ENCODE data around the gene PUM1. TPM values are rescaled to one million over a fixed set of nuclear protein-coding genes. Genes with fewer than 3 reads are reported as not detected.

The PUM1 gene
- total and polyA plus RNA-seq, 2 of the 4 experiments (the other 2 are of a cell fraction): 75.4 to 137 TPM

DNA sequence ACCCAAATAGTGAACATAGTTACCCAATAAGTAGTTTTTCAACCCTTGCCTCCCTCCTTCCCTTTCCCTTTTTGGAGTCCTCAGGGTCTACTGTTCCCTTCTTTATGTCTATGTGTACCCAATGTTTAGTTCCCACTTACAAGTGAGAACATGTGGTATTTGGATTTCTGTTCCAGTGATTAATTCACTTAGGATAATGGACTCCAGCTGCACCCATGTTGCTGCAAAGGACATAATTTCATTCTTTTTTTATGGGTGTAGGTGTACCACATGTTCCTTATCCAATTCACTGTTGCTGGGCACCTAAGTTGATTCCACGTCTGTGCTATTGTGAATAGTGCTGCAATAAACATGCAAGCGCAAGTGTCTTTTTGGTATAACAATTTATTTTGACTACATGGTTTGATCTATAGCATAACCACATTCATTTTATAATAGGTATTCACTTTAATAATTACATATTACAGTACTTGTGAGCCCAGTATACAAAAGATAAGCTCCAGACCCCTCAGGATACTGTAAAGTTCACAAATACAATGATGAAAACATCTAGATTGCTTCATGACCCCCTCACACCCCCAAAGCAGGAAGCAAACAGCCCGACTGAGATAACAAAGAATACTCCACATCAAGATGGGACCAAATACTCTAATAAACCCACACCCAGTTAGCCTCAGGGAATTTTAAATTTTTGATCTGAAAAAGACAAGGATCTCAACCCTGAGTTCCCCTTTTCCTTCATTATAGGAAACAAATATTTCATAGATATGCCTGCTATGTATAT, 45.3 kb downstream of the PUM1 start:
- H3K23ac ChIP-seq (ENCODE audit: low read depth, low read length): no peak overlapping the region
- no peak overlapping the region for H2BK120ac ChIP-seq (ENCODE audit: low read depth, low read length)
- H3K14ac ChIP-seq (replicated peaks; ENCODE audit: low read depth, low read length): no peak overlapping the region
- H3K9ac ChIP-seq (ENCODE audit: low read depth, low read length): no peak overlapping the region
- no peaks in the 10 kb centered on the region for H3K27me3 ChIP-seq (ENCODE audit: control insufficient read depth, insufficient read depth, low read length)
- peaks cover 2% of the 10 kb centered on the region for H3K4me1 ChIP-seq (ENCODE audit: control insufficient read depth, insufficient read depth, low read length)
- peaks cover 13 to 53% of the 10 kb centered on the region in 2 experiments for H3K79me1 ChIP-seq (ENCODE audit: low read depth in 1 of 2, low read length in 2 of 2)
- H3K4me2 ChIP-seq (ENCODE audit: low read depth, low read length): no peak overlapping the region
- no TSS peak for BruUV-seq (replicated peaks)
- H3K4ac ChIP-seq (ENCODE audit: low read depth, low read length): no peak overlapping the region
- H2BK15ac ChIP-seq (ENCODE audit: low read depth, low read length): no peak overlapping the region
- peaks cover 83% of the 10 kb centered on the region for H4K20me1 ChIP-seq (ENCODE audit: insufficient read depth, low read length)
- H3K9me3 ChIP-seq (ENCODE audit: control insufficient read depth, insufficient read depth, low read length): no peaks in the 10 kb centered on the region
- DNase-seq (no peak), ATAC-seq (ENCODE audit: low read depth) (no peak)
- peak overlapping the region; percentile 12 for H2BK5ac ChIP-seq (ENCODE audit: low read depth, low read length, poor library complexity, severe bottlenecking)
- no peak overlapping the region for H2AK9ac ChIP-seq (replicated peaks; ENCODE audit: low read depth, low read length, poor library complexity)
- no peak overlapping the region for H3K4me3 ChIP-seq (ENCODE audit: insufficient read depth, low read depth, low read length)
- no peak overlapping the region for H4K91ac ChIP-seq (ENCODE audit: insufficient read depth, low read depth, low read length)
- in situ Hi-C loops (cut with MboI; ENCODE audit: low sequenced_read_pairs) (no loop called here), dilution Hi-C loops (cut with HindIII; ENCODE audit: low sequenced_read_pairs, unreplicated experiment) (no loop called here), intact Hi-C loops (cut with micrococcal nuclease) (no loop called here)
- WGBS, 2 experiments (ENCODE audit: extremely low coverage in 2 of 2, insufficient read length in 1 of 2): no CpG with 5 or more reads among the region's 3 CpGs
- H4K8ac ChIP-seq (ENCODE audit: low read depth in 2 of 2, low read length in 2 of 2): no peak overlapping the region
- ChIA-PET CTCF (interaction anchor here (0.5 kb wide), 1 partner anchor 241 kb away, joined by 4 read pairs; no protein-coding TSS in a partner anchor), POLR2A (ENCODE audit: unreplicated experiment) (no interaction called here)
- H2AFZ ChIP-seq (replicated peaks; ENCODE audit: low read length, poor library complexity): no peak overlapping the region
- no peak overlapping the region for H2AK5ac ChIP-seq (ENCODE audit: low read depth, low read length)
- peaks cover 4% of the 10 kb centered on the region for H3K36me3 ChIP-seq (ENCODE audit: control insufficient read depth, insufficient read depth, low read length)
- peaks cover 11% of the 10 kb centered on the region; the same call in 1 of the 2 replicates for H3K9me1 ChIP-seq (ENCODE audit: insufficient read depth, low read length)
- H3K27ac ChIP-seq (ENCODE audit: insufficient read depth, low read length): no peak overlapping the region
- no peak overlapping the region for H3K56ac ChIP-seq (ENCODE audit: extremely low read depth, insufficient read depth, low read length)
- no peak overlapping the region for H2BK20ac ChIP-seq (ENCODE audit: low read depth, low read length)
- no peak overlapping the region for H4K5ac ChIP-seq (ENCODE audit: low read depth, low read length)
- no peak overlapping the region for H3K18ac ChIP-seq (ENCODE audit: low read depth, low read length)
- no peak for TF ChIP-seq RAD21 (IDR thresholded peaks at IDR 0.05; ENCODE audit: low read length)
- TF ChIP-seq MAFK (IDR thresholded peaks at IDR 0.05; ENCODE audit: low read depth, low read length): no peak
- no peak for TF ChIP-seq MXI1 (IDR thresholded peaks at IDR 0.05; ENCODE audit: borderline replicate concordance, low read depth, low read length)
- no peak for TF ChIP-seq RFX5 (IDR thresholded peaks at IDR 0.05; ENCODE audit: low read depth, low read length)
- TF ChIP-seq, protein P1, sequence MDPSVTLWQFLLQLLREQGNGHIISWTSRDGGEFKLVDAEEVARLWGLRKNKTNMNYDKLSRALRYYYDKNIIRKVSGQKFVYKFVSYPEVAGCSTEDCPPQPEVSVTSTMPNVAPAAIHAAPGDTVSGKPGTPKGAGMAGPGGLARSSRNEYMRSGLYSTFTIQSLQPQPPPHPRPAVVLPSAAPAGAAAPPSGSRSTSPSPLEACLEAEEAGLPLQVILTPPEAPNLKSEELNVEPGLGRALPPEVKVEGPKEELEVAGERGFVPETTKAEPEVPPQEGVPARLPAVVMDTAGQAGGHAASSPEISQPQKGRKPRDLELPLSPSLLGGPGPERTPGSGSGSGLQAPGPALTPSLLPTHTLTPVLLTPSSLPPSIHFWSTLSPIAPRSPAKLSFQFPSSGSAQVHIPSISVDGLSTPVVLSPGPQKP (IDR thresholded peaks at IDR 0.05; ENCODE audit: borderline replicate concordance, low read depth, low read length): no peak
- TF ChIP-seq BHLHE40 (IDR thresholded peaks at IDR 0.05; ENCODE audit: low read depth, low read length): no peak
- TF ChIP-seq CEBPB (IDR thresholded peaks at IDR 0.05; ENCODE audit: low read depth, low read length): no peak
- no peak for TF ChIP-seq NFE2L2 (IDR thresholded peaks at IDR 0.05; ENCODE audit: low read depth, low read length)
- TF ChIP-seq RCOR1 (IDR thresholded peaks at IDR 0.05; ENCODE audit: insufficient replicate concordance, low read length): no peak
- TF ChIP-seq, protein P2, sequence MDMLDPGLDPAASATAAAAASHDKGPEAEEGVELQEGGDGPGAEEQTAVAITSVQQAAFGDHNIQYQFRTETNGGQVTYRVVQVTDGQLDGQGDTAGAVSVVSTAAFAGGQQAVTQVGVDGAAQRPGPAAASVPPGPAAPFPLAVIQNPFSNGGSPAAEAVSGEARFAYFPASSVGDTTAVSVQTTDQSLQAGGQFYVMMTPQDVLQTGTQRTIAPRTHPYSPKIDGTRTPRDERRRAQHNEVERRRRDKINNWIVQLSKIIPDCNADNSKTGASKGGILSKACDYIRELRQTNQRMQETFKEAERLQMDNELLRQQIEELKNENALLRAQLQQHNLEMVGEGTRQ (IDR thresholded peaks at IDR 0.05; ENCODE audit: low read depth, low read length): no peak
- no peak for TF ChIP-seq SMC3 (IDR thresholded peaks at IDR 0.05; ENCODE audit: low read depth, low read length)
- no peak for TF ChIP-seq MAZ (IDR thresholded peaks at IDR 0.05; ENCODE audit: borderline replicate concordance, low read depth, low read length)
- TF ChIP-seq CHD1 (IDR thresholded peaks at IDR 0.05; ENCODE audit: low read depth, low read length): no peak
- TF ChIP-seq POLR2A (IDR thresholded peaks at IDR 0.05; ENCODE audit: low read depth, low read length): no peak
- TF ChIP-seq CTCF (conservative IDR thresholded peaks at IDR 0.05; ENCODE audit: low read depth, low read length): no peak

All from IMR-90 (cell line).